HepG2 (cell line): Measurements from ENCODE around the gene L2HGDH. TPM values are rescaled to one million over a fixed set of nuclear protein-coding genes. Genes with fewer than 3 reads are reported as not detected.

ENCODE experiments used
- ATAC-seq: fragments of 200-7000 bp; cut with Tn5 transposase; 3 replicates; pipeline ENCODE4 v1.9.1; 2020; ENCODE audit warnings: mild to moderate bottlenecking, moderate library complexity
- BruUV-seq: library from RNA; stranded (reverse); fragments of 400-500 nt; replicated peaks from 2 replicates; lab custom pipeline; 2021; lab: Mats Ljungman, UMichigan
- CTCF ChIA-PET: fragments of 300-600 bp; formaldehyde crosslinking; extraction: SDS; loops from one replicate; lab custom pipeline; 2021; ENCODE audit warnings: low total read pairs, inconsistent platforms, low intra/inter-chr PET ratio; lab: Yijun Ruan, JAX
- POLR2A ChIA-PET: fragments of 350-600 bp; sonication (Branson Sonifier 250); formaldehyde crosslinking; loops from one replicate; lab custom pipeline; 2020; ENCODE audit warnings: antibody characterized with exemption, inconsistent platforms; lab: Yijun Ruan, JAX
- DNase-seq: peaks from one replicate; pipeline ENCODE4 v3.0.0-alpha.2; 2015; ENCODE audit warnings: low spot score
- FAIRE-seq: peaks from 3 replicates; lab custom pipeline; 2011; peaks lifted over from hg19 to GRCh38; lab: Jason Lieb, UNC
- H2AFZ ChIP-seq: one replicate; pipeline ENCODE4 v1.6.1; 2011; ENCODE audit warnings: low read length, inconsistent platforms
- H3K27ac ChIP-seq: fragments of 300-600 bp; 3 replicates; pipeline ENCODE4 v1.8.0; 2011; ENCODE audit warnings: mixed run types, mild to moderate bottlenecking, mixed read lengths, low read length, inconsistent platforms; ENCODE audit not compliant: insufficient read depth; ENCODE audit errors: extremely low read length
- H3K27me3 ChIP-seq, 2 experiments: fragments of 200-600 bp in 1 of 2; 2 replicates in 1 of 2; 3 replicates in 1 of 2; pipeline versions ENCODE4 v1.6.0 to v1.8.0; 2011; ENCODE audit warnings: low read length in 2 of 2, mild to moderate bottlenecking in 2 of 2, moderate library complexity in 2 of 2, inconsistent platforms in 1 of 2; ENCODE audit not compliant: insufficient read depth in 2 of 2, control insufficient read depth in 1 of 2
- H3K36me3 ChIP-seq, 2 experiments: fragments of 200-600 bp in 1 of 2; replicated peaks in 1 of 2; 2 replicates in 1 of 2; 3 replicates in 1 of 2; pipeline versions ENCODE4 v1.5.1 to v1.8.0; 2011; ENCODE audit warnings: low read length in 2 of 2, inconsistent platforms in 1 of 2; ENCODE audit not compliant: insufficient read depth in 2 of 2, control insufficient read depth in 1 of 2
- H3K4me1 ChIP-seq: 2 replicates; pipeline ENCODE4 v1.5.1; 2012; ENCODE audit warnings: low read length, inconsistent platforms; ENCODE audit not compliant: insufficient read depth
- H3K4me2 ChIP-seq: 2 replicates; pipeline ENCODE4 v1.6.0; 2011; ENCODE audit warnings: low read depth, low read length, inconsistent platforms
- H3K4me3 ChIP-seq, 3 experiments: fragments of 200-600 bp in 1 of 3; sonication (generic), shearing (Covaris generic) in 1 of 3; replicated peaks in 1 of 3; 2 replicates each; pipeline ENCODE4 v1.5.1; 2011 to 2016; ENCODE audit warnings: low read length in 3 of 3, inconsistent platforms in 2 of 3, low read depth in 2 of 3, mild to moderate bottlenecking in 2 of 3, control low read depth in 1 of 3, mixed read lengths in 1 of 3; ENCODE audit not compliant: insufficient read depth in 1 of 3
- H3K79me2 ChIP-seq: one replicate; pipeline ENCODE4 v1.6.1; 2011; ENCODE audit warnings: low read length, inconsistent platforms; ENCODE audit not compliant: insufficient read depth
- H3K9ac ChIP-seq: 2 replicates; pipeline ENCODE4 v1.6.0; 2011; ENCODE audit warnings: mild to moderate bottlenecking, low read depth, low read length, inconsistent platforms; ENCODE audit not compliant: insufficient read depth
- H3K9me3 ChIP-seq: 2 replicates; pipeline ENCODE4 v1.5.1; 2012; ENCODE audit warnings: mild to moderate bottlenecking, low read length
- H4K20me1 ChIP-seq: 2 replicates; pipeline ENCODE4 v1.6.0; 2011; ENCODE audit warnings: inconsistent platforms, mild to moderate bottlenecking, low read length, moderate library complexity; ENCODE audit not compliant: insufficient read depth
- GTF2F1 ChIP-seq: fragments of 150-350 bp; IDR thresholded peaks from 2 replicates; pipeline ENCODE4 v1.6.1; 2014; ENCODE audit warnings: low read length
- KMT2A ChIP-seq: sonication (generic); formaldehyde crosslinking; IDR thresholded peaks from 2 replicates; pipeline ENCODE4 v1.4.0; 2020; ENCODE audit warnings: missing genetic modification reagents
- NFE2L2 ChIP-seq: fragments of 150-350 bp; IDR thresholded peaks from 2 replicates; pipeline ENCODE4 v1.6.1; 2014; ENCODE audit warnings: low read length
- RFXAP ChIP-seq: sonication (generic); formaldehyde crosslinking; IDR thresholded peaks from 2 replicates; pipeline ENCODE4 v1.4.0; 2020; ENCODE audit warnings: missing genetic modification reagents, borderline replicate concordance
- THRA ChIP-seq: sonication (generic); formaldehyde crosslinking; IDR thresholded peaks from 2 replicates; pipeline ENCODE4 v1.4.0; 2020; ENCODE audit warnings: missing genetic modification reagents, borderline replicate concordance
- ZNF232 ChIP-seq: sonication (generic); formaldehyde crosslinking; IDR thresholded peaks from 2 replicates; pipeline ENCODE4 v1.4.0; 2020; ENCODE audit warnings: missing genetic modification reagents, borderline replicate concordance
- ZNF775 ChIP-seq: sonication (generic); formaldehyde crosslinking; IDR thresholded peaks from 2 replicates; pipeline ENCODE4 v1.4.0; 2020; ENCODE audit warnings: missing genetic modification reagents, mild to moderate bottlenecking, moderate library complexity, borderline replicate concordance
- WGBS: methylation state at CpG from one replicate; pipeline ENCODE4 v1.1.6; 2017; ENCODE audit warnings: low lambda C conversion rate; 5-methylcytosine and 5-hydroxymethylcytosine counted together
- in situ Hi-C: cut with HindIII; loops from 2 replicates; pipeline ENCODE4 v1.10.0; 2017; ENCODE audit warnings: low pct_unique_long_range_greater_than_20kb; ENCODE audit not compliant: extremely low pct_ligation_motif_present
- intact Hi-C: fragments of 100-400 bp; cut with micrococcal nuclease; formaldehyde crosslinking; loops from one replicate; pipeline ENCODE4 v1.10.0; 2022; ENCODE audit not compliant: unreplicated experiment
- polyA plus RNA-seq, 8 experiments: library from polyadenylated mRNA; depleted of rRNA in 3 of 8; stranded (reverse) in 7 of 8; unstranded in 1 of 8; fragments of >200 nt; fragmentation: Illumina TruSeq in 4 of 8; extraction: Trizol in 4 of 8; gene quantifications; 2 replicates each; pipeline versions ENCODE4 v1.2.1 to v1.2.3, GENCODE V29; 2011 to 2016; ENCODE audit warnings: low read depth in 4 of 8, missing spikeins in 1 of 8, mixed read lengths in 1 of 8; ENCODE audit not compliant: insufficient read depth in 1 of 8
- total RNA-seq, 5 experiments: library from RNA; depleted of rRNA; stranded (reverse); fragments of >200 nt; fragmentation: Illumina TruSeq; extraction: Trizol; gene quantifications; 2 replicates each; pipeline ENCODE4 v1.2.3, GENCODE V29; 2016; ENCODE audit warnings: low read depth in 1 of 5

The L2HGDH gene
- total and polyA plus RNA-seq, 2 of the 13 experiments (the other 11 are each of a cell fraction or from before 2014, with no cell fraction given), result 3.3 to 5.0 TPM

- Histone ChIP-seq H3K27me3 (no peaks in the 10 kb centered on the region), H3K4me2 (no peak overlapping the region), H3K4me3 (no peak overlapping the region), H3K4me1 (no peaks in the 10 kb centered on the region), H3K9me3 (no peaks in the 10 kb centered on the region), H2AFZ (no peak overlapping the region), H4K20me1 (no peaks in the 10 kb centered on the region), H3K9ac (no peak overlapping the region), H3K27ac (no peak overlapping the region), H3K79me2 (no peaks in the 10 kb centered on the region)
- no TSS peak for BruUV-seq
- intact Hi-C loops, result no loop called here
- POLR2A ChIA-PET, result no interaction called here
- DNase-seq, result no peak
- no peak for FAIRE-seq
- WGBS, result 91% methylated on average over 1 of the region's 1 CpG
- in situ Hi-C loops, result no loop called here
- TF ChIP-seq GTF2F1, result no peak
- no peak for TF ChIP-seq KMT2A (CRISPR knock-in tag)
- no peak for TF ChIP-seq ZNF775 (CRISPR knock-in tag)
- no peak for TF ChIP-seq RFXAP (CRISPR knock-in tag)
- no peak for TF ChIP-seq THRA (CRISPR knock-in tag)
- no peak for TF ChIP-seq NFE2L2
- TF ChIP-seq, all 625 proteins: peak for 0
- CTCF ChIA-PET, result no interaction called here
- H3K36me3 ChIP-seq, result no peaks in the 10 kb centered on the region
- ATAC-seq, result no peak
Measured at GRCh38 chr14:50272498-50272897, 39.5 kb downstream of the L2HGDH start.

- no peak overlapping the region for H3K4me3 ChIP-seq
- FAIRE-seq (no peak), DNase-seq (no peak), ATAC-seq (no peak)
- no TSS peak for BruUV-seq
- no peak for TF ChIP-seq ZNF232 (CRISPR knock-in tag)
- POLR2A ChIA-PET, result interaction anchor here (0.6 kb wide), 1 partner anchor 33 kb away, joined by 4 read pairs; no protein-coding TSS in a partner anchor
- intact Hi-C loops, result no loop called here
- H2AFZ ChIP-seq, result no peak overlapping the region
- no peak overlapping the region for H3K4me2 ChIP-seq
- 97% methylated on average over 6 of the region's 6 CpGs for WGBS
- H3K9me3 ChIP-seq, result no peaks in the 10 kb centered on the region
- no peaks in the 10 kb centered on the region for H3K79me2 ChIP-seq
- CTCF ChIA-PET, result no interaction called here
- no peaks in the 10 kb centered on the region for H4K20me1 ChIP-seq
- no peaks in the 10 kb centered on the region for H3K36me3 ChIP-seq
- no peak overlapping the region for H3K27ac ChIP-seq
- in situ Hi-C loops, result no loop called here
- no peaks in the 10 kb centered on the region for H3K27me3 ChIP-seq
- no peaks in the 10 kb centered on the region for H3K4me1 ChIP-seq
- no peak overlapping the region for H3K9ac ChIP-seq
Measured at GRCh38 chr14:50270932-50271331, 41.1 kb downstream of the L2HGDH start.
